ENCODE measurements around the gene ADAMTS14. TPM values are rescaled to one million over a fixed set of nuclear protein-coding genes. Genes with fewer than 3 reads are reported as not detected.

Gene ADAMTS14
- total RNA-seq, 2 donors from 2014 or later, result 0.19 to 1.0 TPM

DNA sequence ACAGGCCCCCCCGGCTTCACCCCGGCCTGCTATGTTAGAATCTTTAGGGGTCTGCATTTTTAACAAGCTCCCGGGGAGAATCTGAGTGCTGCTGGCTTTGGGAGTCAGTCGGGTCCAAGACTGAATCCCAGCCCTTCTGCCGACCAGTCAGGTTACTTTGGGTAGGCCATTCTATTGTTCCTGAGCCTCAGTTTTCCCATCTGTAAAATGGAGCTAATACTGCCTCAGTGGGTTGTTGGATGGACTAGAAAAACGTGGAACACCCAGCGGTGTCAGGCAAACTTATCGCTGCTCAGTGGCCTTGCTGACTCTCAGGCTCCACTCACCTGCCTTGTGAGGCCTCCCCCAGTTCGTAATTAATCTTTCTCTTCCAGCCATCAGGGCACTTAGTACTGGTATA lies 101.2 kb downstream of the ADAMTS14 start:
- intact Hi-C loops (cut with DNase I), result loop anchor here in 1 of 2 donors (5.0 kb wide), 1 partner anchor 211 kb away; no protein-coding TSS in a partner anchor
- DNase-seq (ENCODE audit: low spot score), result no peak

DNA sequence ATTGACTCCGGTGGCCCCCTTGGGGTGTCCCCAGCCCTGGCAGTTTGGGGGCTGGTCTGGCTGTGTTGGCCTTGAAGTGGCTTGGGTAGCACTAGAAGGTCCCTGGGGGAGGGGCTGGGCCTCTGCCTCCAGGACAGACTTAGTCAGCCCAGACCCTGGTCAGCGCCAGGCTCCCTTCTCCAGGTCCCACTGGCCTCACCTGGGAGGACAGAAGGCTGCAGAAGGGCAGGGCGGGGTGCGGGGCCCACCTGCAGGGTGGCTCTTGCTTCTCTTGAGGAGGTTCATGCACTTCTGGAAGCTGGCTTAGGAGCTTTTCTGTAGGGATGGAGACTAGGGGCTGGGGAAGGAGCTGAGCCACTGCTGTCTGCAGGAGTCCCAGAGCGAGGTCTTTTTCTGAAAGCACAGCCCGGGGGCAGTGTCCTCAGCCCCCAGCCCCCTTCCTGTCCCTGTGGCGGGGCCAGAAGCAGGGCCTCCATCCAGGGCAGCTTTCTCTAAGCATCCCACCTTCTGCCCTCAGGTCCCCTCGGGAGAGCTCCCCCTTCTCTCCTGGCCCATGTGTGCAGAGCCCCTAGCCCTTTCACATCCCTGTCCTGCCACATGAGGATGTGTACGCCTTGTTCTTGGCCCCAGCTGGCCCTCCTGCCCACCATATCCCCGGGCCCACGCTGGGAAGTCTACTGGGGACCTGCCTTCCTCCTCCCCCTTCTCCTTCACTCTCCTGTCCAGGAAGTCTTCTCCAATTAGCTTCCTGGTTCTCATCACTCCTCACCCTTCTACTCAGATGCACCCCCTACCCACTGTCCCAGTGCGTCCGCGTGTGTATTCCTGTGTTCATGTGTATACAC lies 101.9 kb downstream of the ADAMTS14 start:
- intact Hi-C loops (cut with DNase I), result loop anchor here in 1 of 2 donors (5.0 kb wide), 1 partner anchor 212 kb away; no protein-coding TSS in a partner anchor
- no peak for DNase-seq (ENCODE audit: low spot score)

DNA sequence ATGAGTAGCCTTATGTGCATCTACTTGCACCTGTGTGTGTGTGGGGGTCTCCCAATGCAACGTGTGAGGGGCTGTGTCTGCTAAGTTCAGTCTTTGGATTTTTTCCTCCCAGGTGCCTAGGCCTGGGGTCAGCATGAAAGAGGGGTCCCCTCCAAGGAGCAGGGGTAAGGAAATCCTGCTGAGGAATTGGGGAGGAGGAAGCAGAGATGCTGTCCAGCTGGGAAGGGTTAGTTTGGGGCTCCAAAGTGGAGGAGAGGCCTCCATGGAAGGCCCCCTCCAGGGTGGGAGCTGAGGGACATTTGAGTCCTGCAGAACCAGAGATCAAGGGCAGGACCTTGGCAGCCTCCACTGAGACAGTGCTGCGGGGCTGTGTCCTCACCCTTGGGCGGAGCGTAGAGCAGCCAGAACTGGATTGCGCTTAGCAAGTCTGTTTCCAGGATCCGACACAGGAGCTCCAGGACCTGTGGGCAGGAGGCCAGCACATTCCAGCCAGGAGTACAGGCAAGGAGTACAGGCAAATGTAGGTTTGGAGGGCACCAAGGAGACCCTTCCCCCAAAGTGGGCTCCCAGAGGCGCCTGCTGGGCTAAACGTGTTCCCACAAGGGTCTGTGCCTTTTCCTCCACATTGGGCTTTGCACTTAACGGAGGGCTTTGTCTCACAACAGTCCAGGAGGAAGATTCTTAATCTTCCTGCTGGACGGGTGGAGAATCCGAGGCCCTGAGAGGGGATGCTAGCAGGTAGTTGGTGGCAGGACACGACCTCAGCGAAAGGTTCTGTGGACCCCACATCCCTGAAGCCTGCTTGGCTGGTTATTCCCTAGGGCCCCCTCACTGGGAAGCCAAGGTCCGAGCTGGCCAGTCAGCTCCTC lies 102.7 kb downstream of the ADAMTS14 start:
- intact Hi-C loops (cut with DNase I), result loop anchor here in 1 of 2 donors (5.0 kb wide), 1 partner anchor 213 kb away; no protein-coding TSS in a partner anchor
- DNase-seq (ENCODE audit: low spot score), result no peak

DNA sequence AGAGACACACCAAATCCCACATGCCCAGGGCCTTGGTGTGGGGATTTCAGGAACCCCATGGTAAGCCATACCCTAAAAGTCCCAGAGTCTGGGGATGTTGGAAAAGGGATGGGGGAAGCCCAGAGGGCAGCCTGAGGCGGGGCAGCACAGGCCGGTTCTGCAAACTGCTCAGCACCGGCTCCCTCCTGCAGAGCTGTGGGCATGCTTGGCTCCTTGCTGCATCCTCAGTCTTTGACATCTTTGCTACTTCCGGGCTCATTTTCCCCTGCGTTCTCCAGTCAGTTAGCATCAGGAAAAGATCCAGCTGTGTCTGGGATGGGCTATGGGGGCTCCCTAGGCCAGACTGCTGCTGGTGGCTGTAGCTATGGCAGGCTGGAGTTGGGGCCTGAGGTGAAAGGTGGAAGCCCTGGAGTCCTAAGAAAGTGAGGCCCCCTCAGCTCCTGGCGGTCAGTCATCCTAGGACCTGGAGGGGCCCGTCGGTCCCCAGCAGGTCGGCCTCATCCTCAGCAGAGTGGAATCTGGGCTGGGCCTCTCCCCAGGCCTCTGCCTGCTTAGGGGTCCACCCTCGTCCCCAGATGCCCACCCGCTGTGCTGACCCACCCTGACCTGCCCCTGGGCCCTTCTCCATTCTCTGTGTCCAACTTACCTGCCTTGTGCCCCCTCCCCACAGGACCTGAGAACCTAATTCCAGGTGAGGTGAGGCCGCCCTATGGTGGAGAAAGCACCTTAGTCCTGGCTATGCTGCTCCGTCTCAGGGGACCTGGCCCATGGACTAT lies 103.6 kb downstream of the ADAMTS14 start:
- intact Hi-C loops (cut with DNase I), result no loop called here
- DNase-seq (ENCODE audit: low spot score), result no peak

DNA sequence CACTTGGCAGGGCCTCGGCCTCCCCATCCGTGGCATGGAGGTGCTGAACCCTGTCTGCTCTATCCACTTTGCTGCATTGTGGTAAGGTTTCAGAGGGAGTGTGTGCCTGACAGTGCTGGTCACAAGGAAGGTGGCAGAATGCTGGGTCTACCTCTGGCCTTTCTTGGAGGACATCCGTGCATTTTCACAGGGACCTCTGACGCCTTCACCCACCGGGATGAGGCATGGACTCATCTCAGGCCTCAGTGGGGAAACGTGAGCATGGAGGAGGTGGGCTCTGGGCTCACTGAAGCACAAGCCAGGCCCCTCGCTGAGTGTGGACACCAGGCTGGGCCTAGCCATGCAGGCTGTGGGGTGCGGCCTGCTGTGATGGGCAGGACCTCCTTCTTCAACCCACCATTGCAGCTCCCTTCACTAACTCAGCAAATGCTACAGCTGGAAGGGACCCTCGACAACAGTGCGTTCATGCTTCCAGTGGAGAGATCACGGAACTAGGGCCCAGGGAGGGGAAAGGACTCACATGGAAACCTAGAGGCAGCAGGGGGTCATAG lies 104.2 kb downstream of the ADAMTS14 start:
- intact Hi-C loops (cut with DNase I), result no loop called here
- no peak for DNase-seq (ENCODE audit: low spot score)

DNA sequence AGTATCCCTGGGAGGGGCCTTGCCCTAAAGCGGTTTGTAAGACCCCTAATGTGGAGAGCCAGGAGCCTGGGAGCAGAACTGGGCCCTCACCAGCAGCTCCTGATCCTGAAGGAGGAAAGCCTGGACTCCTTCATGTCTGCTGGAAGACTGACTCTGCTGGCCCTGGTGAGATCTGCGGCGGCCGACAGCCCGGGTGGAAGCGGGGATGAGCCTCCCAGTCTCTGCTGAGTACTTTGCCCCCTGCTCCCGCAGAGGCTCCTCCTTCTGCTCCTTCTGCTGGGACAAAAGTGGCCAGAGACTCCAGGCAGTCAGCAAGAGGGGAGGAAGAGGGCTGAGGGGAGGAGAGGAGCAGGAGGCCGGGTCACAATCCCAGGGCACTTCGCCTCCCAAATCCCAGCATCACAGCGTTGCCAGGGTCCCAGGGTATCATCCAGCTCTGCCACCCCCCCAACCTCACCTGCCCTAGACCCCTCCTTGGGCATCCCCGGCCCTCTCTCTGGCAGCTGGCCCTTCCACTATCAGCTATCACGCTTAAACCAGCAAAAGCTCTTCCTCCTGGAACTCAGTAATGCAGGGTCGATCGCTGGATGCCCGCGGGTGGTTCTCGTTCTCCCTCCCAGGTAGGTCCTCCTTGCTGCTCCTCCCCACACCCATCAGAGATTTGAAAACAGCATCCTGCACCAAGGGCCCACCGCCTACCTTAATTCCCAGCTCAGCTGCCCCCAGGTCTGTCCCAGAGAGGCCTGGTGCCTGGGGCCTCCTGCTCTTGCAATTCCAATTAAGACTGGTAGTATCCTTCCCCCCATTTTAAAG lies 105.0 kb downstream of the ADAMTS14 start:
- no peak for DNase-seq (ENCODE audit: low spot score)
- intact Hi-C loops (cut with DNase I), result no loop called here

DNA sequence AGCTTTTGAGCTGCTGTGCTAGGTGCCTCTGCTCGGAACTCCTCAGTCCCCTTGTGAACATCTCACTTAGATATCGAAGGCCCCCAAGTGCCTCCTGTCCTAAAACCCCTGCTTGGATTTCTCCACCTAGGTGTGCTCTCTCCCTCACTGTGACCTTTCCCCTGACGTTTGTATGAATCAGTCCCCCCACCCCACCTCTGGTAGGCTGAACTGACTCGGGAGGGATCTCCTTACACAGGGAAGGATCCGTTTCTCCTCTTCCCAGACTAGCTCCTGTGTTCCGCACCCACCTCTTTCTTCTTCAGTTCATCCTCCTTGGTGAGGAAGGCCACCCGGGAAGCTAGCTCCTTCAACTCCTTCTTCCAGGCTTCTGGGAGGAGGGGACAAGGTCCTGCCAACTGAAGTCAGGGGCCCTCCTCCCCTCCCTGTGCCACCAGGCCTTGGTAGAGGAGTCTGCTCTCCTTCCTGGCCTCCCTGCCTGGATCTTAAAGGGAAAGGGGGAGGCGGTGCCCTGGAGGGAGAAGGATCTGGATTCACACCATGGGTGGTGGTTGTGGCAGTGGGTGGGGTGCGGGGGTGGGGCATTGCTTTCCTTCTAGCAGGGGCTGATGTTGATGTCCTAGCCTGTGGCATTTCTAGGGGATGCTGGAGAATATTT lies 106.1 kb downstream of the ADAMTS14 start:
- intact Hi-C loops (cut with DNase I), result no loop called here
- DNase-seq (ENCODE audit: low spot score), result no peak

DNA sequence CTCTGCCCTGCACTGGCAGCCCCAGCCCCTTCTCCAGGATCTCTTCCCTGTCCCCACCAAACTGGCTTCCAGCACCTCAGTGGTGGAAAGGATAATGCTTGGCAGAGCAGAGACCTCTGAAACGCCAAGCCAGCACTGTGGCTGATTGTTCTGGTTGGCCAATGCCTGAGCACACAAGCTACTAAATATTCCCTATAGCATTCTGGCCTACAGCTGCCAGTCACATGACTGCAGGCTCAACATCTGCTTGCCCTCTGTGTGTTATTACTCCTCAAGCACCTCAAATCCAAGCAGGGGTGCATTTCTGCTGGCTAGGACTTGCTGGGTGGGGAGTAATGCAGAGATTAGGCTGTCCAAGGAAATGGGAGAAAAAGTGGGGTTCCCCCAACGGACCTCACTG lies 106.8 kb downstream of the ADAMTS14 start:
- no peak for DNase-seq (ENCODE audit: low spot score)
- intact Hi-C loops (cut with DNase I), result no loop called here

DNA sequence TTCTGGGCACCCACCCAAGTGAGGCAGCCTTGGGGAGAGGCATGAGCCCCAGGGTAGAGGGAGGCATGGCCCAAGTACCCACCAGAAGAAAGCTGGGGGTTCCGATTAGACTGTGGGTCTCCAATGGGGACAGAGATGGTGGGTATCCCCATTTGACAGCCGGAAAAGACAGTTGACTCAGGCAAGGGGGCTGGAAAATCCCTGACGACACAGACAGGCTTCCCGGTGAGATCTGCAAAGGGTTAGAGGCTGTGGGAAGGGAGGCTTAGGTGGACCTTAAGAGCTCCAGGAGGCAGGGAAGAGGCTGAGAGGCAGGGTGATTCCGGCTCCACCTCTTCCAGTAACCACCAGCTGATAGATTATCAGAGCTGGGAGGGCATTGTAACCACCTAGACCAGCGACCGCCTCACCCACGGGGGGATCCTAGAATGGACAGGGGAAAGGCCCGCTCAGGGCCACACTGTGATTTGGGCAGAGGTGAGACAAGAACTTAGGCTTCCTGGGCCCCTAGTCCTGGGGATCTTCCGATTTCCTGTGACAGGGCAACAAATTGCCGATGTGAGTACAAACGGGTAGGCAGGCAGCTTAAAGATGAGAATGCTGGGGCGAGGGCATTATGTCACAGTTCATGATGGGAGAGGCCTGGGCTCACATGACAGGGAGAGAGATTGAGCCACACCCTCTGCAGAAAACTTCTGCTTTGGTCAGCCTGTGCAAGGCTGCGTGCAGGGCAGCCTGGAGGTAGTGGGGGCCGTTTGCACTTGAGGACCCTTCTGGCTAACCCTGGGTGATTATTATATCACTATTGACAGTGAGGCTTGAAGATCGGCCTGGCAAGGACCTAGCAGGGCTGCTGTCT lies 107.4 kb downstream of the ADAMTS14 start:
- no peak for DNase-seq (ENCODE audit: low spot score)
- intact Hi-C loops (cut with DNase I), result no loop called here

DNA sequence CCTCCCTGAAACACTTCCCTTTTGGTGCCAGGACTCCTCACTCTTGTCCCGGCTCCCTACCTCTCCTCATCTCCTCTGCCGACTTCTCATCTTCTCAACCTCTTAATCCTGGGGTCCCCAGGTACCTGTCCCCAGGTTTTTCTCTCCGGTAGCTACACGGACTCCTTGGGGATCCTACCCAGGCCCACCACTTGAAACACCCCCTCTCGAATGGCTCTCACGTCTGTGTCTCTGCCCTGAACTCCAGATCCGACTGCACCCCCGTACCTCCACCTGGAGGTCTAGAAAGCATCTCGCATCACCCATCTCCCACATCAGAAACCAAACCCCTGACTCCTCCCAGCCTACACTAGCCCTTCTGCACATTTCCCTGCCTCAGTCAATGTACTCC lies 108.1 kb downstream of the ADAMTS14 start:
- intact Hi-C loops (cut with DNase I), result no loop called here
- no peak for DNase-seq (ENCODE audit: low spot score)

DNA sequence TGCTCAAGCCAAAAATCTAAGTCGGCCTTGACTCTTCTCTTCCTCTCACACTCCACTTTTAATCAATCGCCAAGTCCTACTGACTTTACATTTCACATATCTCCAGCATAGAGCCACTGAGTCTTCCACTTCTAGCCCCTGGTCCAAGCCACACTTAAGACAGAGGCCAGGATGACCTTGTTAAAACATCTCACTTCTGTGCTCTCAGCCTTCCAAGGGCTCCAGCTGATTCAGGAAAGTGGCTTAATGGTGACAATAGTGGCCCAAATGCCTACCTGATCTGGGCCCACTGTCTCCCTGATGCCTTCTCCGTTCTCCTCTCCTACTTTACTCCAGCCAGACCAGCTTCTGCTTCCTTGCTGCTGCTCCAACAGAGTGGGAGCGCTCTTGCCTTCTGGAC lies 108.5 kb downstream of the ADAMTS14 start:
- intact Hi-C loops (cut with DNase I), result no loop called here
- DNase-seq (ENCODE audit: low spot score), result no peak

DNA sequence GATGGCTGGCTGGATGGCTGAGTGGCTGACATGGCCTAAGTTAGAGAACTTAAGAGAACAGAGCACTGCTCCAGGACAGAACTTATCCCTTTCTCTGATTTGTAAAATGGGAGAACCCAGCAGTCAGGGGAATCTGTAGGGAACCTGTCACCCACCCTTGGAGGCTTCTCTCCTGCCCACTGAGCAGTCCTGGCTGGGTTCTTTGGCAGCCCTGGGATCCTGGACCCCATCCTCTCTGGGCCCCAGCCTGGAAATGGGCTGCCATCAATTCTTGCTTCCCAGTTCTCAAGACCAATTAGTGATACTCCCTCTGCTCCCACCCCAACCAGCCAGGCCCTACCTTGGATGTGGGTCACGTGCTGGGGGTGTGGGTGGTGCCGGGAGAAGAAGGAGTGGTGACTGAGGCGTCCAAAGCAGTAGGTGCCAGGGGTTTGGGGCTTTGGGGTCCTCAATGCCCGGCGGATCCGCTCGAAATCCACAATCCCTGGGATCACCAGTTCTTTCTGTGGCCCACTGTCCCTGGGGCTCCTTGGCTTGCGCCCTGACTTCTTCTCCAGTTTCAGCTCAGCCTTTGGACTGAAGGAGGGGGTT lies 109.2 kb downstream of the ADAMTS14 start:
- intact Hi-C loops (cut with DNase I), result no loop called here
- DNase-seq (ENCODE audit: low spot score), result no peak

DNA sequence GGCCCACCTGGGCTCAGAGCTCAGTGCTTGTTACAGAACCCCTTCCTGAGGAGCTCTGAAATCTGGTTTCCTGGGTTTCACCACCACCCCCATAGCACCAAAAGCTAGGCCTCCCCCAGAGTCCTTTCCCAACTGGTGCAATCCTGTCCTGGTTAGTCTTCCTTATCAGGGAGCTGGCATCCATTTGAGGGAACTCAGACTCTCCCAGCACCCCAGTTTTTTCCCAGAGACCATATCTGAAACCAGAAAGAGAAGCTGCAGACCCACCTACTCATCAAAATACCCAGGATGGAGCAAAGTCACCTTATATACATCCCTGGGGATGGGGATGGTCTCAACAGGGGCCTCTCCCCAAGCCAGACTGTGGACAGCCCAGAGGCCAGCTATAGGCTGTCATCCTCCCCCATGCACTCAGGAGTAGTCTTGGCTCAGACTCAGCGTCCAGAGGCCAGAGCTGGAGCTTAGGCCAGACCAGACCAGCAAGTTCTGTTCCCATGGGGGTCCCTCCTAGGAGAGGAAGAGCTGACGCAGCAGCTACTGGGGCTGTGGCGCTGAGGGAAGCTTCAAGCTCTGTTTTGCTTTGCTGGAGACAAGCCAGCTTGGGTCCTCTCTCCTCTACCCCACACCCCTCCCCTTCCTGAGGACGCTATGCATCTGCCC lies 109.9 kb downstream of the ADAMTS14 start:
- DNase-seq (ENCODE audit: low spot score), result no peak
- intact Hi-C loops (cut with DNase I), result no loop called here

DNA sequence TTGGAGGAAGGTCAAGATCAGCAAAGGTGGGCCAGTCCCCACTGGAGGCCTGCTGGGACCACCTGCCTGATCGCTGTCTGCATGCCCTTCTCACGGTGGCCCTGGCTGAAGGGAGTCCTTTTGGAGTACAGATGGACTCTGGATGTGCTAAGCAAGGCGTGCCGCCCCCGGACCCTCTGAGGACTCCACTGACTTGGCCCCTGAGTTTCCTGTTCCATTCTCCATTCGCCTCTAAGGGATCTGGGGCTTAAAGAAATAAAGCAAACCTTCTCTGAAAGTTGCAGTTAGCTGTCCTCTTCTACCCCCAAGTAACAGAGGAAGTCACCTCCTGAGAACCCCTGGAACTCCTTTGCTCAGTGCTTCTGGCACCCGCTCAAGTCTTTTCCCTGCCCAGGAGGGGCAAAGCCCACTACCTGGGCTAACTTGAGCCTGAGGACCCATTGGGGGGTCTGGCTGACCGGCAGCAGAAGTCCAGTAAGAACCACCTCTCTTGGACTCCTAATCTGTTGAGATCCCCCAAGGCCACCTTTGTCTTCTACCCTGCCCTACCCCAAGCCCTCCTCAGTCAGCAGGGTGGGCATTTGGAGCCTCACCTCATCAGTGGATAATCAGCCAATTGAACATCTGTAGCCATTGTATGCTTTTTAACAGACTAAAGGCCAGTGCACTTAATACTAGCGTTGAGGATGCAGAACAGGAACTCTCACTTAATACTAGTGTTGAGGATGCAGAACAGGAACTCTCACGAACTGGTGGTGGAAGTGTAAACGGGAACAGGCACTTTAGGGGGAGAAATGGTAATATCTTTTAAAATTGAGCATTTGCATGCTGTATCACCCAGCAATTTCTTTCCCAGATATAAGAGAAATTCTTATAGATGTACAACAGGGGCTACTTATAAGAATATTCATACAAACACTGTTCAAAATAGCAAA lies 110.7 kb downstream of the ADAMTS14 start:
- no peak for DNase-seq (ENCODE audit: low spot score)
- intact Hi-C loops (cut with DNase I), result no loop called here

DNA sequence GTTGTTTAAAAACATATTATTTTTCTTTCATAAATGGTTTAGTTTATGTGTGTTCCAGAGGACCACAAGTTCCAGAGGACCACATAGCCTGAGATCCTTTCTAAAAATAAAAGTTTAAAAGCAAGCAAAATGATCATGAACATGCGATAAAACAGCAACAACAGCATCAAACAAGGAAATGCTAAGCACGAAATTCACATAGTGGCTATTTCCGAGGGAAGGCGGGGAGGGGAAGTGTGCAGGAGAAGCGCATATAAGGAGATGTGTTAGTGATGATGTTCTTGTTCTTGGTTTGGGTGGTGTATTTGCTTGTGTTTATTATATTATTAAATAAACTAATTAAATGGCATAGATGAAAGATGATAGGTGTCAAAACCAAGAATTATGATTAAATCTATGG lies 111.7 kb downstream of the ADAMTS14 start:
- no peak for DNase-seq (ENCODE audit: low spot score)
- intact Hi-C loops (cut with DNase I), result no loop called here

Measured in posterior vena cava (tissue), 2 donors.